Measurements from ENCODE around the gene HSPA12B. TPM values are rescaled to one million over a fixed set of nuclear protein-coding genes. Genes with fewer than 3 reads are reported as not detected.
A peak's percentile ranks its signal among the peaks of the same experiment; 100 is the strongest.

HSPA12B gene
- total RNA-seq, 1 experiment from 2014 or later: not detected

- Histone ChIP-seq H3K4me3 (ENCODE audit: low read depth, low read length) (peak overlapping the region; percentile 36), H3K9me3 (no peaks in the 10 kb centered on the region), H3K36me3 (ENCODE audit: control insufficient read depth, insufficient read depth, low read length) (no peaks in the 10 kb centered on the region), H3K4me1 (no peaks in the 10 kb centered on the region), H3K27me3 (replicated peaks; ENCODE audit: control insufficient read depth, insufficient read depth, low read length) (no peaks in the 10 kb centered on the region)
- Mint-ChIP-seq H3K36me3 (ENCODE audit: insufficient read depth, unreplicated experiment) (peaks cover 19% of the 10 kb centered on the region), H3K27me3 (ENCODE audit: insufficient read depth, unreplicated experiment) (no peaks in the 10 kb centered on the region), H3K27ac (ENCODE audit: unreplicated experiment) (no peak overlapping the region), H3K9me3 (ENCODE audit: unreplicated experiment) (no peaks in the 10 kb centered on the region), H3K4me1 (ENCODE audit: low read depth, unreplicated experiment) (peaks cover under 1% of the 10 kb centered on the region), H3K4me3 (ENCODE audit: unreplicated experiment) (peak overlapping the region; percentile 63)
- no TSS peak for BruUV-seq (replicated peaks)
- DNase-seq: peak in 1 of 2 experiments; percentile 74
- ChIA-PET POLR2A (interaction anchor here (0.9 kb wide), 1 partner anchor 18 kb away, joined by 5 read pairs; the partner anchor contains the start of gene ADISSP), CTCF (interaction anchor here (0.5 to 1.9 kb wide), 14 partner anchors 8 to 190 kb away, joined by 3 to 12 read pairs (median 4); partner anchors contain the start of genes ADISSP and AP5S1)
- TF ChIP-seq CTCF (IDR thresholded peaks at IDR 0.05; ENCODE audit: insufficient read depth in 1 of 2, low read depth in 1 of 2, low read length in 1 of 2, severe bottlenecking in 1 of 2, unreplicated experiment in 1 of 2): peak; percentile 57 to 86
- intact Hi-C loops (cut with micrococcal nuclease; ENCODE audit: unreplicated experiment): loop anchor here (1.0 kb wide), 1 partner anchor 34 kb away; no protein-coding TSS in a partner anchor
Observed at GRCh38 chr20:3749689-3750531, 17.4 kb downstream of the HSPA12B start.

GRCh38 chr20:3751305-3751674 is 18.8 kb downstream of the HSPA12B start:
- CTCF ChIA-PET: interaction anchor here (1.1 kb wide), 1 partner anchor 35 kb away, joined by 4 read pairs; no protein-coding TSS in a partner anchor
- no peaks in the 10 kb centered on the region for H3K9me3 ChIP-seq
- H3K27ac Mint-ChIP-seq (ENCODE audit: unreplicated experiment): no peak overlapping the region
- no peaks in the 10 kb centered on the region for H3K27me3 ChIP-seq (replicated peaks; ENCODE audit: control insufficient read depth, insufficient read depth, low read length)
- 0 out of 2 replicates have a peak, but pooled peaks cover 1% of the 10 kb centered on the region for H3K36me3 ChIP-seq (ENCODE audit: control insufficient read depth, insufficient read depth, low read length)
- no peaks in the 10 kb centered on the region for H3K4me1 ChIP-seq
- no peaks in the 10 kb centered on the region for H3K9me3 Mint-ChIP-seq (ENCODE audit: unreplicated experiment)
- POLR2A ChIA-PET: no interaction called here
- intact Hi-C loops (cut with micrococcal nuclease; ENCODE audit: unreplicated experiment): no loop called here
- H3K4me3 Mint-ChIP-seq (ENCODE audit: unreplicated experiment): no peak overlapping the region
- peak in 1 of 2 experiments; percentile 21 for TF ChIP-seq CTCF (IDR thresholded peaks at IDR 0.05; ENCODE audit: insufficient read depth in 1 of 2, low read depth in 1 of 2, low read length in 1 of 2, severe bottlenecking in 1 of 2, unreplicated experiment in 1 of 2)
- DNase-seq: no peak
- no peaks in the 10 kb centered on the region for H3K27me3 Mint-ChIP-seq (ENCODE audit: insufficient read depth, unreplicated experiment)
- no peak overlapping the region for H3K4me3 ChIP-seq (ENCODE audit: low read depth, low read length)
- H3K36me3 Mint-ChIP-seq (ENCODE audit: insufficient read depth, unreplicated experiment): peaks cover 19% of the 10 kb centered on the region
- no TSS peak for BruUV-seq (replicated peaks)
- no peaks in the 10 kb centered on the region for H3K4me1 Mint-ChIP-seq (ENCODE audit: low read depth, unreplicated experiment)

- Mint-ChIP-seq H3K4me3 (ENCODE audit: unreplicated experiment) (no peak overlapping the region), H3K4me1 (ENCODE audit: low read depth, unreplicated experiment) (no peaks in the 10 kb centered on the region), H3K9me3 (ENCODE audit: unreplicated experiment) (no peaks in the 10 kb centered on the region), H3K27ac (ENCODE audit: unreplicated experiment) (no peak overlapping the region), H3K27me3 (ENCODE audit: insufficient read depth, unreplicated experiment) (no peaks in the 10 kb centered on the region), H3K36me3 (ENCODE audit: insufficient read depth, unreplicated experiment) (peaks cover 19% of the 10 kb centered on the region)
- BruUV-seq (replicated peaks): no TSS peak
- TF ChIP-seq CTCF (IDR thresholded peaks at IDR 0.05; ENCODE audit: insufficient read depth in 1 of 2, low read depth in 1 of 2, low read length in 1 of 2, severe bottlenecking in 1 of 2, unreplicated experiment in 1 of 2): no peak
- CTCF ChIA-PET: interaction anchor here (1.1 to 1.4 kb wide), 2 partner anchors 17 to 36 kb away, joined by 4 to 7 read pairs; no protein-coding TSS in a partner anchor
- Histone ChIP-seq H3K4me1 (no peaks in the 10 kb centered on the region), H3K4me3 (ENCODE audit: low read depth, low read length) (no peak overlapping the region), H3K27me3 (replicated peaks; ENCODE audit: control insufficient read depth, insufficient read depth, low read length) (no peaks in the 10 kb centered on the region), H3K36me3 (ENCODE audit: control insufficient read depth, insufficient read depth, low read length) (0 out of 2 replicates have a peak, but pooled peaks cover 1% of the 10 kb centered on the region), H3K9me3 (no peaks in the 10 kb centered on the region)
- no peak for DNase-seq
- POLR2A ChIA-PET: no interaction called here
- intact Hi-C loops (cut with micrococcal nuclease; ENCODE audit: unreplicated experiment): loop anchor here (2.0 kb wide), 1 partner anchor 17 kb away; no protein-coding TSS in a partner anchor
Observed at GRCh38 chr20:3751675-3752385, 19.3 kb downstream of the HSPA12B start.

All from Caco-2 (cell line).